ENCODE measurements around the gene BTBD8.

Gene BTBD8

DNA sequence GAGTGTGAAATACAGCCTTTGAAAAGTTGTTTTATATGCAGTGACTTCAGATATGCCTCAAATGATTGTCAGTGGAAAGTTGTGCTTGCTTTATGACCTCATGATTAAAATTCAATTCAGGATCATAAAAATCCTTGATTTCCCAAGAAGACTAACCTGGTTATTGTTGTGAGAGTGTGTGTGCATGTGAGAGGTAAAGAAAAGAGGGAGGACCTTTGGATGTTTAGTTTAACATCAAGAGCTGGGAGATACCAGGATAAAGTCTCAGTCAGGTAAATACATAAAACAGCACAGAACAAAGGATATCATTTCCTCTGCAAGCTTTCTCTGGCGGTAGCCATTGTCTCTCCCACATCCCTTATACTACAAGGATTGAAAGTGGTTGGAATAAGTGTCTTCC is 14.4 kb downstream of the BTBD8 start:
- no peak for DNase-seq

GRCh38 chr1:92095874-92096273 is 15.7 kb downstream of the BTBD8 start:
- no peak for DNase-seq

DNA sequence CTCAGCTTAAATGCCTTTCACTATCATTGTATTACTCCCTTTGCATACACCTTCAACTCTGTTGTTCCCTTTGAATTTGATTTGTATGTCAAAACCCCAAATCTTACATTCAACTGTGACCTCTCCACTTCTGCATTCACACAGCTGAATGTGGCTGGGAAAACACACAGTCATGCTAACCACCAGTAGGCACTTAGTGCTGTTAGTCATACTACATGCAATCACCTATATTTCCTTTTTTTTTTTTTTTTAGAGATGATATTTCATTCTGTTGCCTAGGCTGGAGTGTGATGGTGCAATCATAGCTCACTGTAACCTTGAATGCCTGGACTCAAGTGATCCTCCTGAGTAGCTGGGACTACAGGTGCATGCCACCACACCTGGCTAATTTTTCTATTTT is 16.2 kb downstream of the BTBD8 start:
- DNase-seq = no peak

- DNase-seq = no peak
Measured at GRCh38 chr1:92105546-92106081, 25.5 kb downstream of the BTBD8 start.

- DNase-seq = no peak
Measured at GRCh38 chr1:92108631-92109030, 28.5 kb downstream of the BTBD8 start.

- DNase-seq = no peak
Measured at GRCh38 chr1:92117526-92117925, 37.4 kb downstream of the BTBD8 start.

DNA sequence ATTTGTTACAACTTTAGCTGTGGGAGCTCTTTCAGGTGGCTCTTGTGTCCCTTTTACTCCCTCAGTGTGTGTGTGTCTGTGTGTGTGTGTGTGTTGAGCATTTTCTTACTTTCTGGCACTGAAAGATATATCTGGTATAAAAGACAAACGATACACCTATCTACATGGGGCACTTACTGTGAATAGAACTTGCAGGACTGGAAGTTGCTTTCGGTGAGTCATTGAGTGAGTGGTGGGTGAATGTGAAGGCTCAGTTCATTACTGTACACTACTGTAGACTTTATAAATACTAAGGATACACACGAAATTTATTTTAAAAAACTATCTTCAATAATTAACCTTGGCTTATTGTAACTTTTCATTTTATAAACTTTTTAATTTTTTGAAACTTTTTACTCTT is 38.7 kb downstream of the BTBD8 start:
- DNase-seq = no peak

DNA sequence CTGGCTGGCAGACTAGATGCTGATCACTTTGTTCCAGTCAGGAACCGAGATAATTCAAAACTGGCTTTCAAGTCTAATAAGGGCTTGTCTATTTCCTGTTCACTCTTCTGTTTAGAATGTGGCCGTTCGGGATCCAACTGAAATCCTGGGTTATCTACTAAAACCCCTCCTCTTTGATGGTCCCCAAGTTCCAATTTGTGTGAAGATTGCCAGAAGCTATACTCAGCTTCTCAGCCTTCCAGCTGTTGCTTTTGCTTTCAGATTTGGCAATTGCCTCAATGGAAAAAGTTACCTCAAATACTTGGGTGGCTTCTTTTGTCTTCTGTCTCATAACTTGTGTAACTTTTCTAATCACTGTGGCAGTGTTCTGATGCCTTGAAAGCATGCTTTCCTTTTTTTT is 43.7 kb downstream of the BTBD8 start:
- no peak for DNase-seq

DNA sequence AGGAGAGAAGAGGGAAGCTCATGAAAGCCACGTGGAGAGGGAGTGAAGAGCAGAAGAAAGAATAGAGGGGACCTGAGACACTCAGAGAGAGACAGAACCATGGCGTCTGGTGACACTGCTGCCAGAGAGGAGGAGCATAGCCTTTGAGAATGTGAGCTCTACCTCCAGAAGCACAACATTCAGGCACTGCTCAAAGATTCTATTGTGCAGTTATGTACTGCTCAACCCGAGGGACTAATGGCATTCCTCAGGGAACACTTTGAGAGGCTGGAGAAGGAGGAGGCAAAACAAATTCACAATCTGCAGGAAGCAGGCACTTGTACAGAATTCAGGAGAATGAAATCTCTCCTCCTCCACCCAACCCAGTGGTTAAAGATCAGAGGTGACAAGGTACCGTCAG is 45.1 kb downstream of the BTBD8 start:
- no peak for DNase-seq

DNA sequence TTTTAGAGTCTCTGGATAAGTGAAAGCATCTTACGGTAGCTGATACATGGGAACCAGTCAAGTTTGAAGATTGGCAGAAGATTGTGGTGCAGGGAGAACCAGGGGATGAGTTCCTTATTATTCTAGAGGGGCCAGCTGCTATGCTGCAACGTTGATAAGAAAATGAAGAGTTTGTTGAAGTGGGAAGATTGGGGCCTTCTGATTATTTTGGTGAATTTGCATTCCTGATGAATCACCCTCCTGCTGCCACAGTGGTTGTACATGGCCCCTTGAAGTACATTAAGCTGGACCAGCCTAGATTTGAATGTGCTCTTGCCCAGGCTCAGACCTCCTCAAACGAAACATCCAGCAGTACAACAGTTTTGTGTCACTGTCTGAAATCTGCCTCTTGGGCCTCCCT is 45.9 kb downstream of the BTBD8 start:
- no peak for DNase-seq

- no peak for DNase-seq
Measured at GRCh38 chr1:92134331-92134730, 54.2 kb downstream of the BTBD8 start.

GRCh38 chr1:92136341-92136740 is 56.2 kb downstream of the BTBD8 start:
- DNase-seq = no peak

DNA sequence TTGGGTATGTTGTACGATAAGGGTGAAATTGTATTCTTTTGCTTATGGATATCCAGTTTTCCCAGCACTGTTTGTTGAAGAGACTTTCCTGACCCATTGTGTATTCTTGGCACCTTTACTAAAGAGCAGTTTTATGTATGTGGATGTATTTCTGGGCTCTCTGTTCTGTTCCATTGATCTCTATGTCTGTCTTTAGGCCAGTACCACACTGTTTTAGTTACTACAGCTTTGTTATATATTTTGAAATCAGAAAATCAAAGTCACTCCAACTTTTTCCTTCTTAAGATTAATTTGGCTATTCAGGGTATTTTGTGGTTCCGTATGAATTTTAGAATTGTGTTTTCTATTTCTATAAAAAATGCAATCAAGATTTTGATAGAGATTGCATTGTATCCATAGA is 74.8 kb downstream of the BTBD8 start:
- DNase-seq = no peak

- DNase-seq = no peak
Measured at GRCh38 chr1:92159593-92159992, 79.4 kb downstream of the BTBD8 start.

DNA sequence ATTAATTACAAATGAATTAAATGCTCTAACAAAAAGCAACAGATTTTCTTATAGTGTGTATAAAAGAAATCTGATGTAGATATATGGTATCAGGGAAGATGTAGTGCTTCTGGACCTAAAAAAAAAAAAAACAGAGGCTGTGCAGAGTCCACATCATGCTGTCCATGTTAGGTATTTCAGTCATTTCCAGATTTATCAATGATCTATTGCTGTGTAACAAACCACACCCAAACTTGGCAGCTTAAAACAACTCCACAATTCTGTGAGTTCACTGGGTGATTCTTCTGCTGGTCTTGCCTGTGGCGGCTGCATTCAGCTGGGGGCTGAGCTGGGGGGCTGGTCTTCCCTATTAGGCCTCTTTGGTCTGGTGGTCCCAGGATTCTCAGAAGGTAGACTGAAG is 85.2 kb downstream of the BTBD8 start:
- no peak for DNase-seq

DNA sequence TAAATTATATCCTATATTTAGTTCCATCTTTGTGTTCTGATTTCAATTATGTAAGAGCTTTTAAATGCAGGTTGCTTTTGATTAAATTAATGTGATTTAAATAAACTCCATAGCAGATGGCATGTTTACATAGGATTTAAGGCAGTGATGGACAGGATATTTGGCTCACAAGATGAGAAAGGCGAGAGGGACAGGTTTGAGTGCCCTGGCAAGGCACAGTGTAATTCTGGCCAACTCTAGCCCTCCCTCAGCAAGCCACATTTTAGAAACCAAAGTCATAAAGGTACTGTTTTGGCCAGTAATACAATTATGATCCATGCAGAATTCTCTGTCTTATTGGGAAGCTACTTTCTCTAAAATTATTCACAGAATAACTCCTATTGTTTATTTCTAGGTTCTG is 87.0 kb downstream of the BTBD8 start:
- no peak for DNase-seq

DNA sequence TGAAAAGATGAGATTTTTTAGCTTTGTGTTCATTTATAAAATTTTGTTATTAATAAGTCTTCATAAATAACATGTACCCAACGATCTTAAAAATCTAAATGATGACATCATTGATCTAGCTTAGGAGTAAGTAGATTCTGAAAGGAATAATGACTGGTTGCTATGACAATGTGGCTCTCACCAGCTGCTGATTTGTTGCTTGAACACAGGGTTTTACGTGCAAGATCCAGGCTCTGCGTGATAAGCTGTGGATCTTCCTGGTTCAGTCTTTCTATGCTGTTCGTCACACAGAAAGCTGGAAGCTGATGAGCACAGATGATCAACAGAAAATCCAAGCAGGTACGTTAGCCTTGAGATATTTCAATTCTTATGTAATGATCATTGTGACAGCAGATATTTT is 88.5 kb downstream of the BTBD8 start:
- DNase-seq = no peak

- no peak for DNase-seq
Measured at GRCh38 chr1:92169214-92170005, 89.3 kb downstream of the BTBD8 start.

DNA sequence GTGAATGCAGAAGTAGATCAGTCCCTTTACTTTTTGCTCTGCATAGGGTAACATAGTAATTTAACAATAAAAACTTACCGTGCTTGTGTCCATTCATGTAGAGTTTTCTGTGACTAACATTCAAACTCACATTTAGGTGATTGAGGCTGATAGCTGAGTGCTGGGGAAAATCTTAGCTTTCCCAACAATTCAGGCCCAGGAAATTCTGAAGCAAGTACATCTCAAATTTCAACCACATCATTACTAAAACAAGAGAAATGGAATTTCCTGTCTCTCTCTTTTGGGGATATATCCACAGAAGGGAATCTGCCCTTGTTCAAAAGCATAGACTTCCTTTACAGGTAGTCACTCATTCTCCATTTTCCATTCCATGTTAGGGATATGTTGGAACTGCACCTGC is 104.5 kb downstream of the BTBD8 start:
- DNase-seq = no peak

GRCh38 chr1:92186081-92186480 is 105.9 kb downstream of the BTBD8 start:
- no peak for DNase-seq

DNA sequence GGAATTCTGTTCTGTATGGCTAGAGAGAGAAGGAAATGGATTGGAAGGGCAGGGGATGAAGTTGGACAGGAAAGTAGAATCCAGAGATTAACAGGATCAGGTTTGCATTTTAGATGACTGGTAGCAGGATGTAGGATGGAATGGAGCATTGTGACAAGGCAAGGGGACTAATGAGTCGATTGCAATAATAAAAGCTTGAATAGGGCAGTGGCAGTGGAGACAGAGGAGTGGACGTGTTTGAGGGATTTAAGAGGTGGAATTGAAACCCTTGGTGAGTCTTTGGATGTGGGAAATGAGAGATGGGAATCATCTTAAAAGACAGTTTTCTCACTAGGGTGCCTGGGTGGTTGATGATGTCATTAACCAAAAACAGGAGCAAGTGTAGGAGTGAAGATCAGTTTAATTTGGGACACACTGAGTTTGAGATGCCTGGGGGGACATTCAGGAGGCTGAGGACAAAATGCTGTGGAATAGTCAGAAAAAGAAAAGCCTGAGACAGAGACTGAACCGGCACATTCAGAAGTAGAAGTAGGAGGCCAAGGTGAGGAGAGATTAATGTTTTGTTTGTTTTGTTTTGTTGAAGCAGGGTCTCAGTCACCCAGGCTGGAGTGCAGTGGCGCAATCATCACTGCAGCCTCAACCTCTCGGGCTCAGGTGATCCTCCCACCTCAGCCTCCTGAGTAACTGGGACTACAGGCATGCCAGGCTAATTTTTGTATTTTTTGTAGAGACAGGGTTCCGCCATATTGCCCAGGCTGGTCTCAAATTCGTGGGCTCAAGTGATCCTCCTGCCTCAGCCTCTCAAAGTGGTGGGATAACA is 108.5 kb downstream of the BTBD8 start:
- DNase-seq = no peak

- no peak for DNase-seq
Measured at GRCh38 chr1:92191726-92192125, 111.6 kb downstream of the BTBD8 start.

GRCh38 chr1:92192246-92192645 is 112.1 kb downstream of the BTBD8 start:
- no peak for DNase-seq

- DNase-seq = no peak
Measured at GRCh38 chr1:92194511-92194910, 114.4 kb downstream of the BTBD8 start.
